NCI-H446 treated with DMSO at 0.1 percent for 48 hours (cell line): ENCODE data around the gene SCN4B.

Experiments
- DNase-seq: peaks from one replicate; lab custom pipeline; 2025; lab: John Stamatoyannopoulos, UW

SCN4B gene

GRCh38 chr11:118152020-118152551, 537 bp downstream of the SCN4B start:
- no peak for DNase-seq

- DNase-seq, result no peak
Measured at GRCh38 chr11:118151431-118151830, 1.2 kb downstream of the SCN4B start.

- no peak for DNase-seq
Measured at GRCh38 chr11:118149493-118149892, 3.1 kb downstream of the SCN4B start.

- no peak for DNase-seq
Measured at GRCh38 chr11:118148856-118149255, 3.8 kb downstream of the SCN4B start.

- DNase-seq, result no peak
Measured at GRCh38 chr11:118148240-118148639, 4.4 kb downstream of the SCN4B start.

GRCh38 chr11:118147502-118147901, 5.1 kb downstream of the SCN4B start:
- no peak for DNase-seq

GRCh38 chr11:118146554-118146953, 6.1 kb downstream of the SCN4B start:
- DNase-seq, result no peak

GRCh38 chr11:118145285-118146227, 7.1 kb downstream of the SCN4B start:
- peak; percentile 22 for DNase-seq

GRCh38 chr11:118144301-118145268, 8.0 kb downstream of the SCN4B start:
- DNase-seq, result no peak

- no peak for DNase-seq
Measured at GRCh38 chr11:118143661-118144185, 8.9 kb downstream of the SCN4B start.

- DNase-seq, result no peak
Measured at GRCh38 chr11:118142809-118143208, 9.8 kb downstream of the SCN4B start.

- no peak for DNase-seq
Measured at GRCh38 chr11:118142081-118142480, 10.5 kb downstream of the SCN4B start.

GRCh38 chr11:118139578-118139977, 13.0 kb downstream of the SCN4B start:
- DNase-seq, result no peak

GRCh38 chr11:118138839-118139420, 13.7 kb downstream of the SCN4B start:
- DNase-seq, result no peak

- DNase-seq, result no peak
Measured at GRCh38 chr11:118136801-118137200, 15.8 kb downstream of the SCN4B start.

GRCh38 chr11:118136341-118136740, 16.3 kb downstream of the SCN4B start:
- no peak for DNase-seq

GRCh38 chr11:118135796-118136165, 16.8 kb downstream of the SCN4B start:
- no peak for DNase-seq

GRCh38 chr11:118135051-118135795, 17.4 kb downstream of the SCN4B start:
- no peak for DNase-seq

- DNase-seq, result no peak
Measured at GRCh38 chr11:118133816-118134215, 18.8 kb downstream of the SCN4B start.

- DNase-seq, result no peak
Measured at GRCh38 chr11:118132385-118133151, 20.1 kb downstream of the SCN4B start.
